Keratinocyte (primary cell): ENCODE results near the gene MEP1B. TPM values are rescaled to one million over a fixed set of nuclear protein-coding genes. Genes with fewer than 3 reads are reported as not detected.

Experiments used
- DNase-seq: peaks from one replicate; pipeline ENCODE4 v3.0.0-alpha.2; 2011; ENCODE audit warnings: low read depth, missing footprints, low spot score
- FAIRE-seq: peaks from 2 replicates; lab custom pipeline; 2011; peaks lifted over from hg19 to GRCh38; lab: Jason Lieb, UNC
- H2AFZ ChIP-seq: 2 replicates; pipeline ENCODE4 v1.6.0; 2012; ENCODE audit warnings: low read length, control low read depth, inconsistent platforms; ENCODE audit not compliant: control insufficient read depth
- H3K27ac ChIP-seq: 2 replicates; pipeline ENCODE4 v1.5.1; 2011; ENCODE audit warnings: low read length; ENCODE audit not compliant: control insufficient read depth, insufficient read depth
- H3K27me3 ChIP-seq: 3 replicates; pipeline ENCODE4 v1.6.0; 2011; ENCODE audit warnings: low read length; ENCODE audit not compliant: control insufficient read depth, insufficient read depth; ENCODE audit errors: extremely low read depth
- H3K36me3 ChIP-seq, 2 experiments: 2 replicates in 1 of 2; 3 replicates in 1 of 2; pipeline ENCODE4 v1.5.1; 2011; ENCODE audit warnings: low read length in 2 of 2, mild to moderate bottlenecking in 1 of 2; ENCODE audit not compliant: control insufficient read depth in 2 of 2, insufficient read depth in 2 of 2; ENCODE audit errors: extremely low read depth in 1 of 2
- H3K4me1 ChIP-seq: 3 replicates; pipeline ENCODE4 v1.5.1; 2011; ENCODE audit warnings: low read length; ENCODE audit not compliant: control insufficient read depth, insufficient read depth; ENCODE audit errors: extremely low read depth
- H3K4me2 ChIP-seq: 3 replicates; pipeline ENCODE4 v1.6.0; 2011; ENCODE audit warnings: low read depth, low read length; ENCODE audit not compliant: control insufficient read depth, insufficient read depth; ENCODE audit errors: extremely low read depth
- H3K4me3 ChIP-seq, 3 experiments: fragments of 200-600 bp in 1 of 3; sonication (generic) in 1 of 3; 2 replicates in 2 of 3; 3 replicates in 1 of 3; pipeline ENCODE4 v1.5.1; 2011 to 2016; ENCODE audit warnings: low read length in 3 of 3, mild to moderate bottlenecking in 3 of 3, control low read depth in 2 of 3, inconsistent platforms in 1 of 3, low read depth in 1 of 3, mixed read lengths in 1 of 3, mixed run types in 1 of 3, moderate library complexity in 1 of 3; ENCODE audit not compliant: control insufficient read depth in 2 of 3, insufficient read depth in 2 of 3; ENCODE audit errors: extremely low read depth in 1 of 3
- H3K79me2 ChIP-seq: 2 replicates; pipeline ENCODE4 v1.6.0; 2012; ENCODE audit warnings: low read length; ENCODE audit not compliant: control insufficient read depth, insufficient read depth
- H3K9ac ChIP-seq: 3 replicates; pipeline ENCODE4 v1.6.0; 2011; ENCODE audit warnings: low read length; ENCODE audit not compliant: control insufficient read depth, insufficient read depth; ENCODE audit errors: extremely low read depth
- H3K9me1 ChIP-seq: 3 replicates; pipeline ENCODE4 v1.6.0; 2011; ENCODE audit warnings: low read length; ENCODE audit not compliant: control insufficient read depth, insufficient read depth; ENCODE audit errors: extremely low read depth
- H3K9me3 ChIP-seq: 2 replicates; pipeline ENCODE4 v1.5.1; 2012; ENCODE audit warnings: low read depth, low read length; ENCODE audit not compliant: control insufficient read depth
- H4K20me1 ChIP-seq: 3 replicates; pipeline ENCODE4 v1.6.0; 2011; ENCODE audit warnings: low read length; ENCODE audit not compliant: control insufficient read depth, insufficient read depth; ENCODE audit errors: extremely low read depth
- EZH2 ChIP-seq: IDR thresholded peaks from one replicate; pipeline ENCODE4 v1.6.1; 2012; ENCODE audit warnings: inconsistent platforms, mild to moderate bottlenecking, low read length, moderate library complexity
- dilution Hi-C: fragments of 300-500 bp; cut with MboI; formaldehyde crosslinking; loops from one replicate; pipeline ENCODE4 v1.7.0; 2020; ENCODE audit warnings: low sequenced_read_pairs; ENCODE audit not compliant: extremely low pct_ligation_motif_present
- polyA plus RNA-seq, 5 experiments: library from polyadenylated mRNA; depleted of rRNA in 3 of 5; stranded (reverse) in 3 of 5; stranded (forward) in 1 of 5; unstranded in 1 of 5; fragments of >200 nt; gene quantifications; 1 replicate in 1 of 5; 2 replicates in 3 of 5; 3 replicates in 1 of 5; pipeline versions ENCODE4 v1.2.1 to v1.2.3, GENCODE V29; 2011 to 2012; ENCODE audit warnings: missing spikeins in 2 of 5, low read depth in 1 of 5, low replicate concordance in 1 of 5
- TF ChIP-seq, protein P1 (sequence below), 3 experiments: IDR thresholded peaks in 1 of 3; conservative IDR thresholded peaks in 1 of 3; optimal IDR thresholded peaks in 1 of 3; 2 replicates in 2 of 3; 3 replicates in 1 of 3; pipeline versions ENCODE3 to v1.5.1; 2011; ENCODE audit warnings: low read length in 3 of 3, mild to moderate bottlenecking in 3 of 3, moderate library complexity in 2 of 3, control low read depth in 1 of 3, inconsistent platforms in 1 of 3; ENCODE audit not compliant: insufficient read depth in 2 of 3; ENCODE audit errors: extremely low read depth in 1 of 3

The MEP1B gene
- polyA plus RNA-seq, 1 donor (not counting 4 experiments of a cell fraction or from before 2014, with no cell fraction given) = 0.03 TPM

- Histone ChIP-seq H3K79me2 (no peaks in the 10 kb centered on the region), H3K9ac (no peak overlapping the region), H3K4me2 (no peak overlapping the region), H3K4me1 (no peaks in the 10 kb centered on the region), H3K9me3 (no peaks in the 10 kb centered on the region), H3K9me1 (no peaks in the 10 kb centered on the region), H3K27me3 (no peaks in the 10 kb centered on the region), H3K36me3 (no peaks in the 10 kb centered on the region), H3K4me3 (no peak overlapping the region), H4K20me1 (no peaks in the 10 kb centered on the region), H3K27ac (no peak overlapping the region), H2AFZ (no peak overlapping the region)
- dilution Hi-C loops = no loop called here
- no peak for TF ChIP-seq EZH2
- TF ChIP-seq, protein P1, sequence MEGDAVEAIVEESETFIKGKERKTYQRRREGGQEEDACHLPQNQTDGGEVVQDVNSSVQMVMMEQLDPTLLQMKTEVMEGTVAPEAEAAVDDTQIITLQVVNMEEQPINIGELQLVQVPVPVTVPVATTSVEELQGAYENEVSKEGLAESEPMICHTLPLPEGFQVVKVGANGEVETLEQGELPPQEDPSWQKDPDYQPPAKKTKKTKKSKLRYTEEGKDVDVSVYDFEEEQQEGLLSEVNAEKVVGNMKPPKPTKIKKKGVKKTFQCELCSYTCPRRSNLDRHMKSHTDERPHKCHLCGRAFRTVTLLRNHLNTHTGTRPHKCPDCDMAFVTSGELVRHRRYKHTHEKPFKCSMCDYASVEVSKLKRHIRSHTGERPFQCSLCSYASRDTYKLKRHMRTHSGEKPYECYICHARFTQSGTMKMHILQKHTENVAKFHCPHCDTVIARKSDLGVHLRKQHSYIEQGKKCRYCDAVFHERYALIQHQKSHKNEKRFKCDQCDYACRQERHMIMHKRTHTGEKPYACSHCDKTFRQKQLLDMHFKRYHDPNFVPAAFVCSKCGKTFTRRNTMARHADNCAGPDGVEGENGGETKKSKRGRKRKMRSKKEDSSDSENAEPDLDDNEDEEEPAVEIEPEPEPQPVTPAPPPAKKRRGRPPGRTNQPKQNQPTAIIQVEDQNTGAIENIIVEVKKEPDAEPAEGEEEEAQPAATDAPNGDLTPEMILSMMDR (optimal IDR thresholded peaks at IDR 0.05 in 1 of 3, IDR thresholded peaks at IDR 0.05 in 1 of 3, conservative IDR thresholded peaks at IDR 0.05 in 1 of 3; ENCODE audit: extremely low read depth in 1 of 3, insufficient read depth in 2 of 3, low read length in 3 of 3) = no peak
- DNase-seq (no peak), FAIRE-seq (no peak)
These were observed 68.8 kb downstream of the MEP1B start for GRCh38 chr18:32258558-32259204.

DNA sequence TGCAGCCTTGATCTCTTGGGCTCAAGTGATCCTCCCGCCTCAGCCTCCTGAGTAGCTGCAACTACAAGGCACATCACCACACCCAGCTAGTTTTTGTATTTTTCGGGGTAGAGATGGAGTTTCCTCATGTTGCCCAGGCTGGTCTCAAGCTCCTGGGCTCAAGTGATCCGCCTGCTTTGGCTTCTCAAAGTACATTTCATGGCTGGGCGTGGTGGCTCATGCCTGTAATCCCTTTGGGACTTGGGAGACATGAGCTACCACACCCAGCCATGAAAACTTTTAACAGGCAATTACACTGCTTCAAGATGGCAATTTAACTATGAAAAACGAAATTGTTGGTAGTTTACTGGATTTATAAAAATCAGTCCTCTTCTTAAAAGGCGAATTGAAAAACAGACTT, 69.7 kb downstream of the MEP1B start:
- no peak overlapping the region for H3K4me2 ChIP-seq
- H3K4me1 ChIP-seq = no peaks in the 10 kb centered on the region
- no peak overlapping the region for H3K27ac ChIP-seq
- H3K9me1 ChIP-seq = no peaks in the 10 kb centered on the region
- H3K4me3 ChIP-seq = no peak overlapping the region
- H2AFZ ChIP-seq = no peak overlapping the region
- H3K27me3 ChIP-seq = no peaks in the 10 kb centered on the region
- no peaks in the 10 kb centered on the region for H4K20me1 ChIP-seq
- H3K9me3 ChIP-seq = no peaks in the 10 kb centered on the region
- no peak for DNase-seq
- H3K79me2 ChIP-seq = no peaks in the 10 kb centered on the region
- dilution Hi-C loops = no loop called here
- FAIRE-seq = no peak
- TF ChIP-seq, protein P1 (optimal IDR thresholded peaks at IDR 0.05 in 1 of 3, IDR thresholded peaks at IDR 0.05 in 1 of 3, conservative IDR thresholded peaks at IDR 0.05 in 1 of 3; ENCODE audit: extremely low read depth in 1 of 3, insufficient read depth in 2 of 3, low read length in 3 of 3) = no peak
- TF ChIP-seq EZH2 = no peak
- H3K9ac ChIP-seq = no peak overlapping the region
- no peaks in the 10 kb centered on the region for H3K36me3 ChIP-seq
